HL-60 (cell line): Measurements from ENCODE around the gene MYH7B.

Experiments
- DNase-seq, 2 experiments: peaks; one replicate each; pipeline ENCODE4 v3.0.0-alpha.2; 2010 to 2020; ENCODE audit warnings: low read depth in 1 of 2, low spot score in 1 of 2
- H3K27ac ChIP-seq: fragments of 250-450 bp; sonication (Bioruptor Pico); replicated peaks from 2 replicates; pipeline ENCODE4 v1.5.1; 2020; ENCODE audit warnings: mild to moderate bottlenecking, moderate library complexity
- H3K27me3 ChIP-seq: fragments of 250-450 bp; sonication (Bioruptor Pico); 2 replicates; pipeline ENCODE4 v1.5.1; 2021; ENCODE audit warnings: mild to moderate bottlenecking, moderate library complexity; ENCODE audit not compliant: insufficient read depth, poor library complexity, severe bottlenecking
- H3K4me3 ChIP-seq: replicated peaks from 2 replicates; pipeline ENCODE4 v1.5.1; 2011; ENCODE audit warnings: mild to moderate bottlenecking, control low read depth, low read length; ENCODE audit not compliant: insufficient read depth
- GABPA ChIP-seq: IDR thresholded peaks from 2 replicates; pipeline ENCODE4 v1.6.1; 2012; ENCODE audit warnings: low read depth
- POLR2AphosphoS5 ChIP-seq: IDR thresholded peaks from 2 replicates; pipeline ENCODE4 v1.6.1; 2012; ENCODE audit warnings: low read depth
- SPI1 ChIP-seq: IDR thresholded peaks from 2 replicates; pipeline ENCODE4 v1.6.1; 2012; ENCODE audit warnings: low read depth, mild to moderate bottlenecking, borderline replicate concordance
- TF ChIP-seq, protein P1 (sequence below): IDR thresholded peaks from 2 replicates; pipeline ENCODE4 v1.6.1; 2012; ENCODE audit warnings: low read depth; ENCODE audit not compliant: insufficient replicate concordance
- TF ChIP-seq, protein P2 (sequence below): IDR thresholded peaks from one replicate; pipeline ENCODE4 v1.5.1; 2011; ENCODE audit warnings: low read length, control low read depth, inconsistent platforms; ENCODE audit not compliant: insufficient read depth

MYH7B gene

DNA sequence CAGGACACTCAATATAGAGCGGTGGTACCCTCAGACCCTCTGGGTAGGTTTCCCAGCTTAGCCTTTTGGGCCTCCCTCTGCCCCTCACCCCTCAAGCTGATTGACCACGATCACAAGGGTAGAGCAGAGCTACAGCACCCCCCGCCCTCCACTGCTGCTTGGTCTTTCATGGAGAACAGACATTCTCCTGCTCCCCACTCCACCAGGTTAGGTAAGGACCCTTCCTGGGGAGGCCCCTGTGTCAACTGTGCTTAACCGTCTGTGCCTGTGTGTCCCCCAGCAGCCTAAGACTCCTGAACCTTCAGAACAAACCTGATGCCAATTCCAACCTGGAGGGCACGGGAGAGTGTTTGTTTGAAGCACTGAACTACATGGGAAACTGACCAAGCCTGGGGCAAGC is 11.8 kb downstream of the MYH7B start:
- Histone ChIP-seq H3K27ac (no peak overlapping the region), H3K4me3 (no peak overlapping the region), H3K27me3 (no peaks in the 10 kb centered on the region)
- DNase-seq = no peak
- TF ChIP-seq, protein P1, sequence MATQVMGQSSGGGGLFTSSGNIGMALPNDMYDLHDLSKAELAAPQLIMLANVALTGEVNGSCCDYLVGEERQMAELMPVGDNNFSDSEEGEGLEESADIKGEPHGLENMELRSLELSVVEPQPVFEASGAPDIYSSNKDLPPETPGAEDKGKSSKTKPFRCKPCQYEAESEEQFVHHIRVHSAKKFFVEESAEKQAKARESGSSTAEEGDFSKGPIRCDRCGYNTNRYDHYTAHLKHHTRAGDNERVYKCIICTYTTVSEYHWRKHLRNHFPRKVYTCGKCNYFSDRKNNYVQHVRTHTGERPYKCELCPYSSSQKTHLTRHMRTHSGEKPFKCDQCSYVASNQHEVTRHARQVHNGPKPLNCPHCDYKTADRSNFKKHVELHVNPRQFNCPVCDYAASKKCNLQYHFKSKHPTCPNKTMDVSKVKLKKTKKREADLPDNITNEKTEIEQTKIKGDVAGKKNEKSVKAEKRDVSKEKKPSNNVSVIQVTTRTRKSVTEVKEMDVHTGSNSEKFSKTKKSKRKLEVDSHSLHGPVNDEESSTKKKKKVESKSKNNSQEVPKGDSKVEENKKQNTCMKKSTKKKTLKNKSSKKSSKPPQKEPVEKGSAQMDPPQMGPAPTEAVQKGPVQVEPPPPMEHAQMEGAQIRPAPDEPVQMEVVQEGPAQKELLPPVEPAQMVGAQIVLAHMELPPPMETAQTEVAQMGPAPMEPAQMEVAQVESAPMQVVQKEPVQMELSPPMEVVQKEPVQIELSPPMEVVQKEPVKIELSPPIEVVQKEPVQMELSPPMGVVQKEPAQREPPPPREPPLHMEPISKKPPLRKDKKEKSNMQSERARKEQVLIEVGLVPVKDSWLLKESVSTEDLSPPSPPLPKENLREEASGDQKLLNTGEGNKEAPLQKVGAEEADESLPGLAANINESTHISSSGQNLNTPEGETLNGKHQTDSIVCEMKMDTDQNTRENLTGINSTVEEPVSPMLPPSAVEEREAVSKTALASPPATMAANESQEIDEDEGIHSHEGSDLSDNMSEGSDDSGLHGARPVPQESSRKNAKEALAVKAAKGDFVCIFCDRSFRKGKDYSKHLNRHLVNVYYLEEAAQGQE = no peak
- no peak for TF ChIP-seq POLR2AphosphoS5
- TF ChIP-seq, protein P2, sequence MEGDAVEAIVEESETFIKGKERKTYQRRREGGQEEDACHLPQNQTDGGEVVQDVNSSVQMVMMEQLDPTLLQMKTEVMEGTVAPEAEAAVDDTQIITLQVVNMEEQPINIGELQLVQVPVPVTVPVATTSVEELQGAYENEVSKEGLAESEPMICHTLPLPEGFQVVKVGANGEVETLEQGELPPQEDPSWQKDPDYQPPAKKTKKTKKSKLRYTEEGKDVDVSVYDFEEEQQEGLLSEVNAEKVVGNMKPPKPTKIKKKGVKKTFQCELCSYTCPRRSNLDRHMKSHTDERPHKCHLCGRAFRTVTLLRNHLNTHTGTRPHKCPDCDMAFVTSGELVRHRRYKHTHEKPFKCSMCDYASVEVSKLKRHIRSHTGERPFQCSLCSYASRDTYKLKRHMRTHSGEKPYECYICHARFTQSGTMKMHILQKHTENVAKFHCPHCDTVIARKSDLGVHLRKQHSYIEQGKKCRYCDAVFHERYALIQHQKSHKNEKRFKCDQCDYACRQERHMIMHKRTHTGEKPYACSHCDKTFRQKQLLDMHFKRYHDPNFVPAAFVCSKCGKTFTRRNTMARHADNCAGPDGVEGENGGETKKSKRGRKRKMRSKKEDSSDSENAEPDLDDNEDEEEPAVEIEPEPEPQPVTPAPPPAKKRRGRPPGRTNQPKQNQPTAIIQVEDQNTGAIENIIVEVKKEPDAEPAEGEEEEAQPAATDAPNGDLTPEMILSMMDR = no peak
- TF ChIP-seq SPI1 = no peak
- no peak for TF ChIP-seq GABPA

DNA sequence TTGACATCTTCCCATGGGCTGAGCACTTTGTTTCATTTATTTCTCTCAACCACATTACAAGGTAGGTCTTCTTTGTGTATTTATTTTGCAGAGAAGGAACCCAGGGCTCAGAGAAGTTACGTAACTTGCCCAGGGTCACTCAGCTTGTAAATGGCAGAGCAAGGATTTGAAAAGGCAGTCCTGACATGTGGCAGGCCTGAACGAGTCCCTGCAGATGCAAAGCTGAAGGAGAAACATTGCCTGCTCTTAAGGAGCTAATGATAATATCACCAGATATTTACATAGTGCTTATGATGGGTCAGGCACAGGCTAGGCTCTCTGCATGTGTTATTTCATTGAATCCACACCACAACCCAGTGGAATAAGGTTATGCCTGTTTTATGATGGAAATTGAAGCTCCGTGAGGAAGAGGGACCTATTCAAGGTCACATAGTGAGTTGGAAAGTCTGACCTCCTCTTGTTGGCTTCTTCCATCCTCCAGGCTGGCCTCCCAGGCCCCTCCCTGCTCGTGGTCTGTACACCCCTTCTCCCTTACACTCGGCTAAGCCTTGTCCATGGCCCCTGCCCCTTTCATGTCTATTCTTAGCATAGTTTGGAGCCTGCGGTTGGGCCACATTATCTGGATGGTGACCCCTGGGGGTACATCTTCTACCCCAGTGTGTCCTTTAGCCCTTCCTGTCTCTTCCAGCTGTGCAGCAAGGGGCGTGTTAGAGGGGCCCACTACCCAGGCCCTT is 12.5 kb downstream of the MYH7B start:
- no peak overlapping the region for H3K27ac ChIP-seq
- TF ChIP-seq GABPA (no peak), SPI1 (no peak), POLR2AphosphoS5 (no peak)
- TF ChIP-seq, protein P2 = no peak
- TF ChIP-seq, protein P1 = no peak
- DNase-seq = no peak
- no peaks in the 10 kb centered on the region for H3K27me3 ChIP-seq
- no peak overlapping the region for H3K4me3 ChIP-seq

DNA sequence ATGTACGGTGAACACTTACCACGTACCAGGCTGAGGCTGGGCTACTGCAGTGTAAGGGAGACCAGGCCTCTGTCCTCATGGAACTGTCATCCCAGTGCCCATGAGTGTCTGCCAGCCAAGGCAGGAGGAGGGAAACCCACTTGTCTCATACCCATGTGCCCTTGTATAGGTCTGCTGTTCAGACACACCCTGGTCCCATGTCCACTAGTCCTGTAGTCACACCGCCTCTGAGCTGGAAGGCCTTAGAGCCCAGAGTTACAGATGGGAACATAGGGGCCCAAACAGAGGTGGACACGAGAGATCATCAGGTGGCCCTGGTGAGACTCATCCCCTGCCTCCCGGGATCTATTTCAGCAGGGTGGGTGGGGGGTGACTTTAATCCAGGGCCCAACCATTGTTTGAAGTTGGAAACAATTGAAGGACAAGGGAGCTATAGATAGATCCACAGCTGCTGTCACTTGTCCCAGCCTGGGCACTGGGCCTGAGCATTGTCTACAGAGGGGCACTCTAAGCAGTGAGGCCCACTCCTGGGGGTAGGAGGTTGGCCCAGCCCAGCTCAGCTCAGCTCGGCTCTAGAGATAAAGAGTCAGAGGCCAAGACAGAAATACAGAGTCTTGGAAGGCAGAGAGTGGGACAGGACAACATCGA is 14.6 kb downstream of the MYH7B start:
- DNase-seq = no peak
- H3K4me3 ChIP-seq = no peak overlapping the region
- H3K27me3 ChIP-seq = no peaks in the 10 kb centered on the region
- TF ChIP-seq SPI1 (no peak), POLR2AphosphoS5 (no peak), GABPA (no peak)
- TF ChIP-seq, protein P2 = no peak
- TF ChIP-seq, protein P1 = no peak
- no peak overlapping the region for H3K27ac ChIP-seq
